Subcutaneous abdominal adipose tissue (tissue), 5 donors: Measurements from ENCODE around the gene CEBPB.
"Not testable (repeated sequence)": the region's sequence is repeated elsewhere in the genome, so short reads cannot be mapped to it uniquely, and the experiment has no call there.

Experiments
- H3K27ac ChIP-seq: one replicate; pipeline ENCODE4 v1.7.0; 2013; ENCODE audit warnings: low read depth, mild to moderate bottlenecking, inconsistent platforms, low read length, moderate library complexity
- H3K27me3 ChIP-seq, 5 donors: one replicate each; pipeline ENCODE4 v1.7.0; 2013; ENCODE audit warnings: low read length in 5 of 5, inconsistent platforms in 1 of 5; ENCODE audit not compliant: control insufficient read depth in 5 of 5, insufficient read depth in 4 of 5
- H3K36me3 ChIP-seq, 5 donors: one replicate each; pipeline ENCODE4 v1.7.0; 2013; ENCODE audit warnings: low read length in 5 of 5; ENCODE audit not compliant: control insufficient read depth in 5 of 5, insufficient read depth in 5 of 5
- H3K4me1 ChIP-seq, 5 donors: one replicate each; pipeline ENCODE4 v1.7.0; 2013; ENCODE audit warnings: low read length in 5 of 5, mild to moderate bottlenecking in 3 of 5, moderate library complexity in 1 of 5; ENCODE audit not compliant: control insufficient read depth in 5 of 5, insufficient read depth in 5 of 5
- H3K4me3 ChIP-seq, 5 donors: one replicate each; pipeline ENCODE4 v1.7.0; 2013; ENCODE audit warnings: low read length in 5 of 5, low read depth in 1 of 5
- H3K9ac ChIP-seq, 5 donors: one replicate each; pipeline ENCODE4 v1.7.0; 2013; ENCODE audit warnings: low read length in 5 of 5, mild to moderate bottlenecking in 4 of 5, moderate library complexity in 3 of 5
- H3K9me3 ChIP-seq, 5 donors: one replicate each; pipeline ENCODE4 v1.7.0; 2013; ENCODE audit warnings: low read length in 5 of 5; ENCODE audit not compliant: control insufficient read depth in 5 of 5
- donor health status: healthy.
- donor health status: healthy.
- donor health status: healthy.
- donor health status: healthy.
- donor health status: healthy.

The CEBPB gene

DNA sequence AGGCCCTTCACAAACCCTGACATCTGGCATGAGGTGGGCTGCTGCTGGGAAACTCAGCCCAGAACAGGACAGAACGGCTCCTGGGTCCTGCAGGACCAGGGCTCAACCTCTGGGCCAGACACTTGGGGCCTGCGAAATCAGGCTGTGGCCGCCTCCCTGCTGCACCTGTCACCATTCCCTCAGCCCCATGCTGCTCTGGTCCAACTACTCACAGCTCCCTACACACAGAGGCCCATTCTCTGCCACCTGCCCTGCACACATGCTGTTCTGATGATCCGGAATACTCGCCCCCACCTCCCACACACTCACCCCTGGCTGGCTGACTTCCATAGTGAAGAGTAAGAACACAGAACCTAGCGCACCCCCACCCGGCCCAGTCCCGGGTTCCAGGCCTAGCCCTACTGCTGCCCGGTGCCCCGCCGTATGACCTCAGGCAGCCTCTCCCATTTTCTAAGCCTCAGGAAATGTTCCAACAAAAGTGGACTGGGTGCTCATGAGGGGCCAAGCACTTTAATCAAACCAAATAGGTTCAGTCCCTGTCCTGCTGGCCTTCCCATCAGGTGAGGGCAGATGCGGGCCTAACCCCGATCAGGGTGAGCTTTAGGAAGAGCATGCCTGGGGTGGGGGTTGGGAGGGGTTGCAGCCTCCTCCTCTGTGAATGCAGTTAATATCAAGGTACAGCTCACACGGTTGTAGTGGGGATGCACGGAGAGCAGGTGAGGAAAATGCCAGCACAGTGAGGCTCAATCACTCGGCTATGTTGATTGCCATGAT, 41.0 kb upstream of the CEBPB start:
- Histone ChIP-seq H3K27me3 (no peaks in the 10 kb centered on the region), H3K9ac (peak overlapping the region in 2 of 5 donors; percentile 68 to 86), H3K4me3 (peak overlapping the region in 1 of 5 donors; percentile 50), H3K27ac (peak overlapping the region; percentile 94), H3K9me3 (no peaks in the 10 kb centered on the region), H3K36me3 (peaks cover 0 to 25% (median 21%) of the 10 kb centered on the region in 5 donors), H3K4me1 (peaks cover 28 to 80% (median 72%) of the 10 kb centered on the region in 5 donors)

DNA sequence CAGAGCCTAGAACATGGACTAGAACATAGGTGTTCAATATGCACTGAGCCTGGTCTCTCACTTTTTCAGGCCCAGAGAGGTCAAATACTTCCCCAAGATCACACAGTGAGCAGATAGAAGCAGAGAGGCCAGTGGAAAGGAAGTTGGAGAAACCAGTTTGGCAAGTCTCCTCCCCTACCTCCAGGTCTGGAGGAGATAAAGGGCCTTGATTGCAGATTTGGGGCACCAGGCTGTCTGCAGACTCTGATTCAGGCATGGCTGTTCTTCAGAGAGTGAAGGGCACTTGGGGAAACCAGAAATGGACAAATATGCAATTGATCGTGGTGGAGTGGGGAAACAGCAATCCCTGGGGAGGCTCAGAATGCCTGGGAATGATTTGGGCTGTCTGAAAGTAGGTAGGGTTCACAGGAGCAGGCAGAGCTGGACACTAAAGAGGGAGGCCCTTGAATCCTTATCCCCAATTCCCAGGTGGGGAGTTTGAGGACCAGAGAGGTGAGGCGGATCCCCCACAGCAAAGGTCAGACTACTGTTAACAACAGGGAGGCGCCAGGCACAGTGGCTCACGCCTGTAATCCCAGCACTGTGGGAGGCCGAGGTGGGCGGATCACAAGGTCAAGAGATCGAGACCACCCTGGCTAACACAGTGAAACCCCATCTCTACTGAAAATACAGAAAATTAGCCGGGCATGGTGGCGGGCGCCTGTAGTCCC, 39.4 kb upstream of the CEBPB start:
- Histone ChIP-seq H3K9ac (peak overlapping the region; percentile 14 to 86 (median 56)), H3K27ac (peak overlapping the region; percentile 94), H3K27me3 (no peaks in the 10 kb centered on the region), H3K4me1 (peaks cover 26 to 73% (median 66%) of the 10 kb centered on the region in 5 donors), H3K36me3 (peaks cover 0 to 23% (median 18%) of the 10 kb centered on the region in 5 donors), H3K9me3 (no peaks in the 10 kb centered on the region), H3K4me3 (peak overlapping the region in 3 of 5 donors; percentile 22 to 88 (median 87))

DNA sequence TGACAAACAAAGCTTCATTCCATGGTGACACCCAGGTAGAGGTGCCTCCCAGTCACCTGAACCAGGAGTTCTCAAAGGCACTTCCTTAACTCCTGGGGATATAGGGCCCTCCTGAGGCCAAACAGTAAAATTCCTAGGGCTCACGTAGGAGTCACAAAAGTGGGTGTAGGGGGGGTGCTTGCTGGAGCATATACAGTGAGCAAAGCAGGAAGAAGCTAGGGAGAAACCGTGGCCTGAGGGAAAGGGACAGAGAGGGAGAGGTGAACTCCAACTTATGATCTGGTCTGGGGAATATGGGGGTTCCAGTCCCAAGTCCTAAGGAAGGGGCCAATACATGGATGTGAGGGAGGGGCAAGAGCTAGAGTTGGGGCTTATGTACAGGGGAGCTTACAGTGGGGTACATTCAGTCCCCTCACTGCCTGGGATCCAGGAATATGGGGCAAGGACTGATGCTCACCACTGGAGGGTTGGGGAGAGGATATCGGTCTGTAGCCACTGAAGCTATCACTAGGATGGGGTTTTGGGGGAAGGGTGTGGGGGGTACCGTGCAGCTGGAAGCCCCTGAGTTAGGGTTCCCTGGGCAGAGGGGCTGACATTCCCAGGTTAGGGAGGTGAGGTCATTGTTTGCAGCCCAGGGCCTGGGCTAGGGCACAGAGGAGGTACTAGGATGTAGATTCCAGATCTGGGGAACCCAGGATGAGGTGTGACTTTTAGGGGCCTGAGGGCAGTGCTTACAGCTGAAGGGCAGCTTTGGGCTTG, 38.1 kb upstream of the CEBPB start:
- peaks cover 0 to 19% (median 14%) of the 10 kb centered on the region in 5 donors for H3K36me3 ChIP-seq
- H3K9me3 ChIP-seq = no peaks in the 10 kb centered on the region
- peak overlapping the region; percentile 87 to 88 (median 87) for H3K4me3 ChIP-seq
- H3K9ac ChIP-seq = peak overlapping the region; percentile 86 to 94 (median 91)
- peak overlapping the region; percentile 94 for H3K27ac ChIP-seq
- peaks cover 22 to 59% (median 52%) of the 10 kb centered on the region in 5 donors for H3K4me1 ChIP-seq
- no peaks in the 10 kb centered on the region for H3K27me3 ChIP-seq

DNA sequence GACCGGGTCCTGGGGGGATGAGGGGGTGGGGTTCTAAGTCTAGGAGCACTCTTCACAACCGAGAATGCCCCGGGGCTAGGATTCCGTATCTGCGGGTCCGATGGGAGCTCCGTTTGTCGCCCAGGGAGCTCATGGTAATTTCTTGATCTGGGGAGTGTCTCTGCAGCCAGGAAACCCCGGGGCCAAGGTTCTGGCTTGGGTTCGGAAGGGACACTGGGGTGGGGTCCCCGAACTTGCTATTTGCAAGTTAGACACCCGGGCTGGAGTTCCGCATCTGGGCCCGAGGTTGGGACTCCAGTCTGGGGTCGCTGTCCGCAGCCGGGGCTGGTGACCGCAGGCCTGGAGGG, 37.5 kb upstream of the CEBPB start:
- Histone ChIP-seq H3K9ac (peak overlapping the region; percentile 86 to 94 (median 91)), H3K4me1 (peaks cover 21 to 54% (median 51%) of the 10 kb centered on the region in 5 donors), H3K27ac (peak overlapping the region; percentile 94), H3K27me3 (no peaks in the 10 kb centered on the region), H3K4me3 (peak overlapping the region; percentile 87 to 88 (median 87)), H3K36me3 (peaks cover 0 to 13% (median 8%) of the 10 kb centered on the region in 5 donors), H3K9me3 (no peaks in the 10 kb centered on the region)

DNA sequence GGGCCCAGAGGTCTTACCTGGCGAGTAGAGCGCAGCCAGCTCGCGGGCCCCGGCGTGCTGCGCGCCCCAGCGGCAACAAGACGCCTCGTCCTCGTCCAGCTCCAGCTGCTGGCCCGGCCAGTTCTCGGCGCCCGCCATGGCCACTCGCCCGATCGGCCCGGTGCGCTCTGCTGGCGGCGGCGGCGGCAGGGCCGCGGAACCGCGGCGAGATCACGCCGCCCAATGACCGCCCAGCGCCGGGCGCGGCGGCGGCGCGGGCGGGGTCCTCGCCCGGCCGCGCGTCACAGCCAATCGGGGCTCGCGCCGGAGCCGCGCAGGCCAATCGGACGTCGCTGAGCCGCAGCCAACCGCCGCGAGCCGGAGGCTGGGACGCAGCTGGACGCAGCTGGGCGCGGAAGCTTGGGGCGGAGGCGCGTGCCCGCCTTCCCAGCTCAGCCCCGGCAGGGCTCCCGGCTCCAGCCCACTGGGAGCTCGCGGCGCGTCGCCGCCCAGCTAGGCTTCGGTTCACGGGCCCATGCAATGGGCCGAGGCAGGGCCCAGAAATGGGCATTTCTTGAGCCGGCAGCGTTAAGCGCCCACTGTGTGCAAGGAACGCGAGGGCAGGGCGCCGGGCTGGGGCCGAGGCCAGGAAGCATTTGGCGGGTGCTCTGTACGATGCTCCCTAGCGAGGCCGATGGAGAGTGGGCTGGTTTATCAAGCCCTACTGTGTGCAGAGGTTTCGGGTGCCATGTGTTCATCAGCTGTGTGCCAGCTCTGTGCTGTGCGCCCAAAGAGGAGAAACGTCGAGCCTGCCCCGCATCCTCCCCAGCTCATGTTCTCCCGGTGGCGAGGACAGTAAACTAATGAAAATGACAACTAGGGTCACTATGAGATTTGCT, 36.9 kb upstream of the CEBPB start, which contains the start of gene PEDS1:
Gene PEDS1 (minus strand): TSS at position 224 of the 878 bp plus-strand sequence. CDS start 86 bp downstream, at position 138.
- Histone ChIP-seq H3K9me3 (no peaks in the 10 kb centered on the region), H3K36me3 (peaks cover 0 to 7% (median 3%) of the 10 kb centered on the region in 5 donors), H3K4me1 (peaks cover 20 to 51% (median 49%) of the 10 kb centered on the region in 5 donors), H3K27ac (peak within 1 kb of the TSS; percentile 94), H3K27me3 (no peaks in the 10 kb centered on the region), H3K4me3 (peak within 1 kb of the TSS; percentile 87 to 88 (median 87)), H3K9ac (peak within 1 kb of the TSS; percentile 86 to 94 (median 91))

DNA sequence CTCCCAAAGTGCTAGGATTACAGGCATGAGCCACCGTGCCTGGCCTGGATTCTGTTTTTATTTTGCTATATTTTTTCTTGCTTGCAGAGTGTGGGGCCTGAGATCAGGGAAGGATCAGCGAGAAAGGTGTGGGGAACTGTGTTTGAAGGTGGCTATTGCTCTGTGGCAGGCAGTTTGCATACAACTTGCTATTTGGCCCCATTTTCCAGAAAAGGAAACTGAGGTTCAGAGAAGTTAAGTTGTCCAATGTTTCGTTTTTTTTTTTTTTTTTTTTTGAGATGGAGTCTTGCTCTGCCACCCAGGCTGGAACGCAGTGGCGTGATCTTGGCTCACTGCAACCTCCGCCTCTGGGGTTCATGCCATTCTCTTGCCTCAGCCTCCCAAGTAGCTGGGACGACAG, 29.1 kb upstream of the CEBPB start:
- H3K4me3 ChIP-seq, H3K9me3 ChIP-seq, H3K27me3 ChIP-seq, H3K27ac ChIP-seq, H3K9ac ChIP-seq, H3K36me3 ChIP-seq: not testable (repeated sequence)
- peaks cover 6 to 29% (median 18%) of the 10 kb centered on the region in 5 donors for H3K4me1 ChIP-seq

DNA sequence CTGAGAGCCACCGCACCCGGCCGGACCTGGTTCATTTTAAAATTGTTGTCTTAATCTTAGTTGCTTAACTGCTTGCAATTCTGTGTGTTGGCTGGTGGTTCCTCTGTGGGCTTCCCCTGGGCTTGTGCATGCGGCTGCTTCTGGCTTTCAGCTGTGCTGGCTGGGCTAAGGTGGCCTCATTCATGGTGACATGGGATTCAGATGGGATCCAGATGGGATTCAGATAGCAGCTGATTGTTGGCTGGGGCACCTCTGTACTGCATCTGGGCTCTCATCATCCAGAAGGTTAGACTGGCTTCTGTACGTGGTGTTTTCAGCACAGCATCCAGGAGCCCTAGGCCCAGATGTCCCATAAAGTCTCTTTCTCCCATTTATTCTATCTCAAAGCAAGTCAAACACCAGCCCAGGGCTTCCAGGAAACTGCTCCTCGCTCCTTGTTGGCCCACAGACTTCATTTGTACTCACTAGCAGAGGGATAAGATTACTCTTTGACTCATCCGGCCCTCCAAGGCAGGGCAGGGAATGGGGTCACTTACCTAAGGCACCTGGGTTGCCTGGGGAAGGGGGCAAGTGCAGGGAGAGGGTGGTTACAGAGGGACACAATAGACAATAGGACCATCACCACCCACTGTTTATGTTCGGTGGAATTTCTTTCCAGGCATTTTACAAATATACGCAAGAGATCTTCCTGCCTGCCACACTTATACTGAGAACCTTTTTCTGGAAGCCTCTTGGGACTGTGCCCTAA, 26.9 kb upstream of the CEBPB start:
- Histone ChIP-seq H3K4me1 (peaks cover 6 to 32% (median 21%) of the 10 kb centered on the region in 5 donors), H3K27ac (peak overlapping the region; percentile 89), H3K4me3 (no peak overlapping the region), H3K36me3 (no peaks in the 10 kb centered on the region), H3K9ac (peak overlapping the region in 2 of 5 donors; percentile 26 to 28), H3K9me3 (no peaks in the 10 kb centered on the region), H3K27me3 (no peaks in the 10 kb centered on the region)

DNA sequence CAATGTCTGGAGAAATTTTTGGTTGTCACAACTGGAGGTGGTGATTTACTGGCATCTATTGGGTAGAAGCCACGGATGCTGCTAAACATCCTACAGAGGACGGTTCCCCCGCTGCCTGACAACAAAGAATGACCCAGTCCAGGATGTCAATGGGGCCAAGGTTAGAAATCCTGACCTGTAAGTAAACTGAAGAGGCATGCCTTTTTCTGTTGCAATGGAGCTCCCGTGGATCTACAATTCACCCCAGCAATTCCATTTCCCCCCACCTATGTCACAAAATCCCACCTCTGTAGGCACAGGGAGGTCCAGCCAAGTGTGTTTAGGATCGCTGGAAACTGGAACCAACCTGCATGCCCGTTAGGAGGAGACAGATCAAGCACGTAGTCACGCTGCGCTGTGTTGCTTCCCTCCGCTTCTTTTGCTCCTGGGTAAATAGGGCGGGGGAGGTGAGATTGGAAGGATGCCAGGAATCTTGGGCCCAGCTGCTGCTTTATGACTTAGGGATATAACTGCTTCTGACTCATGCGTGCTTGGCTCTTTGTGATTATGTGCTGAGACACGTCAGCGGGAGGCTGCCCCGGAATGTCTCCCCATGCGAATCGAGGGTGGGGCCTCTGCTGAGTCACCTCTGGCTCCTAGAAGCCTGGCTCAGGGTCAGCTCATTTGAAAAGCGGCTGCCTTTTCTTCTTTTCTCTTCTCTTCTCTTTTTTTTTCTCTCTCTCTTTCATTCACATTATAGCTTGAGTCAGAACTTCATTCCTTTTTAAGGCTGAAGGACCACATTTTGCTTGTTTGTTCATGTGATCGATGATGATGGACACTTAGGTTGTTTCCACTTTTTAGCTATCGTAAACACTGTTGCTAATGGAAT, 24.7 kb upstream of the CEBPB start:
- Histone ChIP-seq H3K27ac (peak overlapping the region; percentile 89), H3K36me3 (no peaks in the 10 kb centered on the region), H3K4me3 (peak overlapping the region; percentile 0 to 69 (median 52)), H3K27me3 (no peaks in the 10 kb centered on the region), H3K9me3 (no peaks in the 10 kb centered on the region), H3K4me1 (peaks cover 8 to 32% (median 20%) of the 10 kb centered on the region in 5 donors), H3K9ac (peak overlapping the region in 4 of 5 donors; percentile 37 to 62 (median 46))
